IPS-18c (cell line): ENCODE measurements around the gene PLEKHA6.

Experiments used
- H3K4me3 ChIP-seq: 2 replicates; pipeline ENCODE4 v1.7.0; 2013; ENCODE audit warnings: low read depth, mild to moderate bottlenecking, low read length, moderate library complexity; ENCODE audit not compliant: insufficient read depth
- H3K9me3 ChIP-seq: one replicate; pipeline ENCODE4 v1.6.1; 2013; ENCODE audit warnings: mild to moderate bottlenecking, low read length, moderate library complexity; ENCODE audit not compliant: control insufficient read depth, insufficient read depth

Gene PLEKHA6

DNA sequence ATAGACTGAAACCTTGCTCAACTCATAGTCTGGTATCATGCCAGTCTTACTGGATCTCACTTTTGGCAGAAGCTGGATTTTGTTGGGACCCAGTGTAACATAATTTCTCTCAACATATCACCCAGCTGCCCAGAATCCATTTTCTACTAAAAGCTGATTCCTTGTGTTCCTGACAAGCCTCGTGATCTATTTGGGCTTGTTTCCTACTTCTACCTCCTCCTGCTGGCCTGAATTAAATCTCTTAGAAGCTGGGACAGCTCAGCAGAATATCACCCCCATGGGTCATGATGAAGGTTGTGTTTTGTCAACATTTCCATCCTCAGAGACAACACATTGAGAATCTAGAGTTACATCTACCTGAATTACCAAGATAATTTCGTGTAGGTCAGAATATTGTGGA is 153.6 kb downstream of the PLEKHA6 start:
- H3K9me3 ChIP-seq: no peaks in the 10 kb centered on the region
- no peak overlapping the region for H3K4me3 ChIP-seq

DNA sequence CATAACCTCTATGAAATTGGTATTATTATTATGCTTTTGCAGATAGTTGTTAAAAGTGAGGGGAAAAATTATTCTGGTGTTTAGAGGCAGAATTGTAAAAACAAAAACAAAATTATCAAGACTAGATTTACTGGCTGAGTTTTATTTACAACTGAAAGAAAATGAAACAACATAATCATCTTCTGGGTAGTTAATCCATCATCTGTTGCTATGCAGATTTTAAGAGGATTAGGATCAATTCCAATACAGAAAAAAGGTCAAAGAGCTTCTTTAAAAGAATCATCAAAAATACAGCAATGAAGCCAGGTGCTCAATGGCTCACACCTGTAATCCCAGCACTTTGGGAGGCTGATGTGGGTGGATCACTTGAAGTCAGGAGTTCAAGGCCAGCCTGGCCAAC is 154.2 kb downstream of the PLEKHA6 start:
- Histone ChIP-seq H3K9me3 (no peaks in the 10 kb centered on the region), H3K4me3 (no peak overlapping the region)

DNA sequence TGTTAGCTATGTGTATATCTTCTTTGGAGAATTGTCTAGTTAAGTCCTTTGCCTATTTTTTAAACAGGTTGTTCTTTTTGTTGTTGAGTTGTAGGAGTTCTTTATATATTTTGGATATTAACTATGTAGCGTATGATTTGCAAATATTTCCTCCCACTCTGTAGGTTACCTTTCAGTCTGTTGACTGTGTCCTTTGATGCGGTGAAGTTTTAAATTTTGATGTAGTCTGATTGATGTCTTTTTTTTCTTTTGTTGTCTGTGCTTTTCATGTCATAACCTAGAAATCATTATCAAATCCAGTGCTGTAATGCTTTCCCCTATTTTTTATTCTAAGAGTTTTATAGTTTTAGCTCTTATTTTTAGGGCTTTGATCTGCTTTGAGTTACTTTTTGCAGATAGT is 154.8 kb downstream of the PLEKHA6 start:
- Histone ChIP-seq H3K9me3 (no peaks in the 10 kb centered on the region), H3K4me3 (no peak overlapping the region)

DNA sequence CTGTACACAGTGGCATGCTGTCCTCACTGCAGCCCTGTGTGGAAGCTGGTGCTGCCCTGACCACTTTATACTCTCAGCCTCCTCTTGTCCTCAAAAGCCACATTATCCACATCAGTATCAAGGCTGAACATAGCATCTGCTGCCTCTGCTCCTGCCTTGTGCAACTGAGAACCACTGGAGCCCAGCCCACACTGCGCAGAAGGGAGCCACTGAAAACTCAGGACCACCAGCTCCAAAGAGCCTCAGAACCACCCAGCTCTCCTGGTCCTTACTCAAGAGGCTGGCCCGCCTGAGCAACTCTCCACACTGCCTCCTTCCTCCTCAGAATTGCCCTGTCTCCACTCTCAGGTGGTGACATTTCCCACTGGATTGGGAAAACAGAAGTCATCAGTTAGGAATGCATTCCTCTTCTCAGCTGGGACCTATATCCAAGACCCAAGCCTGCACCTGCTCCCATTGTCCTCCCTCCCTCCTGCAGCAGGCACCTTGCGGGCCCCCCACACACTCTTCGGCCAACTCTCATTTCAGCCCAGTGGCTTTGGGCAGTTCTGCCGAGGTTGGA is 156.4 kb downstream of the PLEKHA6 start:
- Histone ChIP-seq H3K4me3 (no peak overlapping the region), H3K9me3 (no peaks in the 10 kb centered on the region)

DNA sequence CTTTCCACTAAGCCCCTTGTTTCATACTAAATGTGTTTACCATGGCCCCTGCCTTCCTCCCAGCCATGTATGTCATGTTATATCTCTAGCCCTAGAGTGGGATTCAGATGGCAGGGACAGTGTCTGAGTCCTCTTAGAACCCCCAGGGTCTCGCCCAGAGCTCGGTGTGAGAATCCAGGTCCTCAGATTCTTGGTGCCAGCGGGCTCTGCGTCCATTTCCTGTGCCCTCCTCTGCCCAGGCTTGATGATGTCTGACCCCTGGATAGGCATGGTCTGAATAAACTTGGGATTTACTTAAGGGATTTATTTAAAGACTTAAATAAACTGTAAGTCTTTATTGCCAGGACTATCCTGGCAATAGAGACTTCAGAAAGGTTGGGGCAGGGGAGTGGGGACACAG is 157.2 kb downstream of the PLEKHA6 start:
- Histone ChIP-seq H3K4me3 (no peak overlapping the region), H3K9me3 (no peaks in the 10 kb centered on the region)

DNA sequence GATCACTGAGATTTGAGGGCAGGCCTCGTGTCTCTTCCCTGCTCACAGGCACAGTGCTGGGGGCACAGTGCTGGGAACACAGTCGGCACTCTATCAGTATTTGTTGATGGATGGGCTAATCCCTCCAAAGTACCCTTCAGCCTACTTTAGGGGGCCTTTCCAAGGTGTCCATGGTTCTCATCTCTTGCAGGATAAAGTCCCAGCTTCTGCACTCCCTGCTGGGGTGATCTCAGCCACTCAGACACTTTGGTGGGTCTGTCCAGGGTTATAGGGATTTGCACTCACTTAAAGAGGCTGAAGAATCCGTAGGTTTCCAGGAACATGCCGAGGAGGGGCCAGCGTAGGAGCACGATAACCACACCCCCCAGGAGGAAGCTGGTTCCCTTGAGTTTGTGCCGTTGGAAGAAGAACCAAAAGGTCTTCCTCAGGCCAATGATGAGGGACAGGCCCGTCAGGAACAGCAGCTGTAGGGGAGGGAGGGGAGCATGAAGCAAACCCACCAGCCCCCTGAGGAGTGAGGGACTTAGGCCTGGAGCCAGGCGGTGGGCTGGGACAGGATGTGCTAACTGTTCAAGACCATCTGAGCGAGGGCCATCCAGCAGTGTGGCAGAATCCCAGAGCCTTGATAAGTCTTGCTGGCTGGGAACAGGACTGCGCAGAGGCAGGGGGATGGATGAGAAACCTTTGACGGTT is 158.2 kb downstream of the PLEKHA6 start:
- Histone ChIP-seq H3K9me3 (no peaks in the 10 kb centered on the region), H3K4me3 (no peak overlapping the region)

DNA sequence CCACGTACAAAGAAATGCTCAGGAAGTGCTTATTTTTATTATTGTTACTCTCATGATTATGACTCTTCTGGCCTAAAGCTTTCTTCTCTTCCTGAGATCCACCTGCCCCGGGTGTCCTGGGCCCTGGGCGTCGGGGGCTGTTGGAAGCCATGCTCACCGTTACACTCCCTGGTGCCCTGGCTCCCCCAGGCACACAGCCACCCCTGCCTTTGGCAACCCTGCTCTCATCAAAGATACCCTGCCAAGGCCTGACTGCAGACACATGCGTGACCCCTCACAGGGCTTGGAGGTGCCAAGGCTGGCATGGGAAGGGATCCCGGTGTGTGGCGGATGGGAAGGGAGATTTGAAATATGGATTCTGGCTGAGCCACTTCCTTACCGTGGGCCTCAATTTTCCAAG is 160.2 kb downstream of the PLEKHA6 start:
- no peak overlapping the region for H3K4me3 ChIP-seq
- H3K9me3 ChIP-seq: no peaks in the 10 kb centered on the region

DNA sequence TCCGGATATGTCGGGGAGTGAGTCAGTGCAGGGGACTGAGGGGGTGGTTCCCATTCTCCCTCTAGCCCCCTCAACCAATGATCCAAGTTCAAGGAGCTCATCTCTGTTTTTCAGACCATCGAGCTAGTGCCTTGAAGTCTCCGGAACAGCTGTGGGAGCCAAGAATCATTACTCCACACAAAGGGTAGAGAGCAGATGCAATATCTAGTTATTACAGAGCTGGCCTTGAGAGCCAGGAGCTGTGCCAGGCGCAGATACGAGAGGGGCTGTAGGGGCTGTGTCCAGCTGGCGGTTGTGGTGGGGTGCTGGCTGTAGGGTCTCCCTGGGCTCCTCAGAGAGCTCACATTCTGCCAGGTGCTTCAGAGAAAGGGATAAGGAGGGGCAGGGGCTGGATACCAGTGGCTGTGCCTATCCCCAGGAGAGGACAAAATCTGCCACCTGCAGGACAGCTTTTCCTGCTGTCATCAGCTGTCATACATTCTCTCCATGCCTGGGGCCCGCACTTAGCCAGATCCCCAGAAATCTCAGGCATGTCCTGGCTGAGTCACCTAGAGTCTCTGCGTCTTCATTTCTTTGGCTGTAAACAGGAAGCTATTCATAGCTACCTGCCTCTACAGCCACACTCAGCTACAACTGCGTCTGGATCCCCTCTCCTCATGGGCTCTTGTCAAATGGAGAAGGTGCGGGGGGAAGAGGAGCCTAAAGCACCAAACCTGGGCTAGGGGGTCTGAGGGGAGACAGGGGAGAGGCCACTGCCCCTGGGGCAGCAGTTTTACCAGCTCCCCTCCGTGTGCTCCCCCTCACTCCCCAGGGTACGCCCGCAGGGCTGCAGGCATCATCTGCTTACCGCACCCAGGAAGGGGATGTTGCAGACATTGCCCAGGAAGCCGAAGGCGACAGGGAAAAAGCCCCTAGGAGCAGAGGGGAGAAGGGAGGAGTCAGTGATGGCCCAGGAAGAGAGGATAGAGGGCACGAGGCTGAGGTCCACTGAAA is 161.1 kb downstream of the PLEKHA6 start:
- H3K9me3 ChIP-seq: no peaks in the 10 kb centered on the region
- peak overlapping the region; percentile 4; the same call in 1 of the 2 replicates for H3K4me3 ChIP-seq

DNA sequence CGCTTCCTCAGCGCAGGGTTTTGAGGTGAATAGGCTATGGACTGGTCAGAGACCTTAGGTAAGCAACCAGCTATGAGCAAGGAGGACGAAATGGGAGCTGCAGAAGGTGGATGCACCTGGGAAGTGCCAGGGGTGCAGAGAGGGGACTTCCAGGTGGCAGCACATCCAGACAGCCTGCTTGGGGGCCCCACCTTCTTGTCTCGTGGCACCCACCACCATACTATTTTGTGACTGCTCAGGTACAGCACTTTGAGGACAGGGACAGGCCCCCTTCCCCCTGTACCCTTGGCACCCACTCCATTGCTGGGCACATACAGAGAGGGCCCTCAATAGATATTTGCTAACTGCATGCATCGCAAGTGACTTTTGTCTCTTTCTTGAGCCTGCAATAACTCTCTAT is 162.7 kb downstream of the PLEKHA6 start:
- H3K4me3 ChIP-seq: no peak overlapping the region
- no peaks in the 10 kb centered on the region for H3K9me3 ChIP-seq

DNA sequence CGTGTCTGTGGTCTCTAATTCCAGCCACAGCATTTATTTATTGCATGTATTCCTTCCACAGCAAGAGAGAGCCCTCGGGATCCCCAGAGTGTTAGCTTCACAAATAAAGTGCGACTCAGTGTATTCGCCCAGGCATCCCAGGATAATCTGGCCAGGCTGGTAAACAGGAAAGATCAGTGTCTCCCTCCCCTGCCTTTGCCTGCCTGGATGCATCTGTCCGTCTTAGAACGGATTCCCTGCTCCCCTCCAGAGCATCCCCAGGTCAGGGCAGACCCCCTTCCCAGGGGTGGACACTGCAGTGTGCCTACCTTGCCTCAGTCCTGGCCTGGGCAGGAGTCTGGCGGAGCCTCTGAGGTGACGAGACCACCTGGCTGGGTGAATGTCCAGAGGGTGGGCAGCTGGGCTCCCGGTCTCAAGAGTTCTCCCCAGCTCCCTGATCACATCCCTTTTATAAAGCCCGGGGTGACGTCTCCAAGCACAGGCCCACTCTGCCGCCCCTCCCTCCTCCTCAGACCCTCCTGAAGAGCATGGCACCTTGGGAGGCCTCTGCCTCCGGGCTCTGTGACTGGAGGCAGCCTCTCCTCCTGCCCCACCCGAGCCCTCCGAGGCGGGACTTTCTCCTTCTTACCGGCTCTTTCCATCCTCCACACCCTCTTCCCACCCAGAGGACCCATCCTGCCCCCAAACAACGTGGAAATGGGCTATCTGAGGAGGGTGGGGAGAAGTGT is 163.5 kb downstream of the PLEKHA6 start, which contains the start of gene KISS1:
KISS1 (minus strand) TSS at position 424 of the 728 bp plus-strand sequence. CDS start 3,615 bp downstream, outside the sequence.
- Histone ChIP-seq H3K9me3 (no peaks in the 10 kb centered on the region), H3K4me3 (no peak within 1 kb of the TSS)

DNA sequence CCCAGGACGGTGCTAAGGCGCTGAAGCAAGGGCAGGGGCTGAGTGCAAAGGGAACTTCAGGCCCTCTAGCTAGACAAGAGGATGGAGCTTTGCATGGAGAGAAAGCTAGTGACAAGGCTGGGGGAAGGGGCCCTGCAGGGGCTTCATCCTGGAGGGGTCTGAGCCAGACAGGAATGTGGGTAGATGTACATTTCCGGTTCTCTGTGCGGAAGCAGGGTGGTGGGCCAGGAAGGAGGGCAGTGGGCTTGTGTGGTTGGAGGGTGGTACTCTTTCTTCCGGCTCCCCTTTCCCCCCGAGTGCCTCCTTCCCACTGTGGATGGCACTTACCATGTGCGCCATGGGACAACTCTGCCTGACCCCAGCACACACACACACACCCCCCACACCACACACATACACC is 165.0 kb downstream of the PLEKHA6 start:
- H3K9me3 ChIP-seq: no peaks in the 10 kb centered on the region
- no peak overlapping the region for H3K4me3 ChIP-seq

DNA sequence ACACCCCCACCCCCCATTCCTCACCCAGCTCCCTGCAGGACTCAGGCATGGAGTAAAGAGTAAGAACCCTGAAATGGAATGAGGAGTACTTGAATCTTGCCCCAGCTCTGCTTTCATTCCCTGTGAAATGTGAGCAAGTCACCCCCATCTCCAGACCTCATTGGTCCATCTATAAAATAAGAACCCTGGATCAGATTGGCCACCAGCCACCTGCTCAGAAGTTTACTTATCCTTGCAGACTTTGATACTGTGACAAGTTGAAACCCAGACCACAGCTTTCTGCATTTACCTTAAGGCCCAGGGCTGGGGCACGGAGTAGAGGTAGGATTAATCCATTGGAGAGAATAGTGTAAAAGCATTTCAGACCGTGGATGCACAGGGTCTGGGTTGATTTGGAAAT is 165.6 kb downstream of the PLEKHA6 start:
- Histone ChIP-seq H3K4me3 (no peak overlapping the region), H3K9me3 (no peaks in the 10 kb centered on the region)

DNA sequence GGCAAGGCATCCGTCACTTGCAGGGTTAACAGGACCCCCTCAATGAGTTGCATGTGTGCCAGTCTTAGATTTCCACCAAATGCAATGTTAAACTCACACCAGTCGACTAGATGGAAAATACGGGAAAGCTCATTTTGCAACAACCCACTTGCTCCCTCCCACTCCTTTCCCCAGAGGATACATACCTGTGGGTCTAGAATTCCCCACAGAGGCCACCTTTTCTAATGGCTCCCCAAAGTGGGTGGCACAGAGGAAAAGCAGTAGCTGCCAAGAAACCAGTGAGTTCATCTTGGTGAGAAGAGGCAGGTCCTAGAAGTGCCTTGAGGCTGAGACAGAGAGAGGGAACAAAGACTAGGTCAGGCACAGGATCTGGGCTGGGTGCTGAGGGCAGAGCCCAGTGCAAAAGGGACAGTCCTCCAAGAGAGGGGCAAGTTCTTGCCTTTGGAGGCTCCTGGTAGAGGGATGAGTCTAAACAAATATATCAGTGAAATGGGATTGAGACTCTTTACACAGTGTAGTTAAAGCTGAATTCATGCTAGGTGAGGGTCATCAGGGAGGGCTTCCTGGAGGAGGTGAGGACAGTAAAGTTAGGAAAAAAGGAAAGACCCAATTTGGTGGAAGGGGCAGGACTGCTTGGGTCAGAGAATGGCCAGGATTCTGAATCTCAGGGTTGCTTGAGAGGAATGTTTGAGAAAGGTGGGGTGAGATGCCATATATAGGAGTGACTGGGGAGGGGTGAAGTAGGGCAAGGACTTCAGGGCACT is 167.0 kb downstream of the PLEKHA6 start:
- Histone ChIP-seq H3K4me3 (no peak overlapping the region), H3K9me3 (no peaks in the 10 kb centered on the region)

DNA sequence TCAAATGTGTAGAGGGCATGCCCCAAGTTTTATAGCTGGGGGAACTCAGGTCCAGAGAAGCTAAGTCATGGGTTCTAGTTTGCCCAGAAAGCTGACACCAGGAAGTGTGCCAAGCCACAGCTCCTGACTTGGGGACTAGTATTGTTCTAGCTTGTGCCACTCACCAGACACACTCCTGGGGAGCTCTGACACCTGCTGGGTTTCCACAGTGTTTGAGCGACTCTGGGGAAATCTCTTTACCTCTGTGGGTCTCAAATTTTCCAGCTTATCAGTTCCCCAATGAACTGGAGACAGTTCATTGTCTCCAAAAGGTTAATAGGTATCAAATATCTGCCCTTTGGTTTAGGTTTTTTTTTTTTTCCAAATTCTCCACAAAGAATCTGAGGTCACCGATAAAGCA is 167.7 kb downstream of the PLEKHA6 start:
- no peaks in the 10 kb centered on the region for H3K9me3 ChIP-seq
- no peak overlapping the region for H3K4me3 ChIP-seq

DNA sequence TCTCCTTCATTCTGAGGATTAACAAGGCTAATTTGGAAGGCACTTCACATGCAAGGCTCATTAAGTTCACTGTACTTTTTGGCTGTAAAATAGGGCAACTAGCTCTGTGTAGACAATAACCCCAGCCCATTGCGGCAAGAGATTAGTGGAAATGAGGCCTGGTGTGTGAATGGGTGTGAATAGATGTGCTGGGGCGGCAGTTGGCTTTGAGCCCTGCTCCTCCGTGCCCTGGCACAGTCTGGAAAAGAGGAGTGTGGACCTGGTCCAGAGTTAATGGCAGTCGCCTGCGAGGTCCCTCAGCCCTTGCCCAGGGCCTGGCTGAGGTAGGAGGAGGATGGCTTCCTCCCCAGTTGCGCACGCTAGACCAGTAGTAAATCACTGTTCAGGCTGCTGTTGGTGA is 168.3 kb downstream of the PLEKHA6 start:
- no peak overlapping the region for H3K4me3 ChIP-seq
- no peaks in the 10 kb centered on the region for H3K9me3 ChIP-seq
